G401 (cell line): ENCODE data around the gene TSSK2. TPM values are rescaled to one million over a fixed set of nuclear protein-coding genes. Genes with fewer than 3 reads are reported as not detected.

Source experiments
- DNase-seq: peaks from one replicate; pipeline ENCODE4 v3.0.0-alpha.2; 2015; ENCODE audit warnings: low spot score
- in situ Hi-C: cut with HindIII; loops from 2 replicates; pipeline ENCODE4 v1.10.0; 2016; ENCODE audit warnings: low sequenced_read_pairs, mixed read lengths
- total RNA-seq: library from RNA; depleted of rRNA; stranded (reverse); fragments of >200 nt; shearing (Covaris generic); gene quantifications from 2 replicates; pipeline ENCODE4 v1.2.3, GENCODE V29; 2014

Gene TSSK2
- total RNA-seq, 1 experiment from 2014 or later = not detected

- DNase-seq = peak; percentile 66
- in situ Hi-C loops = no loop called here
Measured at GRCh38 chr22:19105867-19106802, 25.0 kb upstream of the TSSK2 start.

GRCh38 chr22:19106886-19107729, 24.0 kb upstream of the TSSK2 start:
- no peak for DNase-seq
- in situ Hi-C loops = no loop called here

GRCh38 chr22:19107730-19108074, 23.4 kb upstream of the TSSK2 start:
- in situ Hi-C loops = no loop called here

GRCh38 chr22:19108807-19109197, 22.3 kb upstream of the TSSK2 start:
- in situ Hi-C loops = no loop called here

More at GRCh38 chr22:19107730-19108074, 23.4 kb upstream of the TSSK2 start:
- DNase-seq = no peak

GRCh38 chr22:19109198-19110063, 21.7 kb upstream of the TSSK2 start:
- peak; percentile 21 for DNase-seq
- in situ Hi-C loops = no loop called here

More at GRCh38 chr22:19108807-19109197, 22.3 kb upstream of the TSSK2 start:
- DNase-seq = no peak

GRCh38 chr22:19110064-19110458, 21.0 kb upstream of the TSSK2 start:
- in situ Hi-C loops = no loop called here
- no peak for DNase-seq

GRCh38 chr22:19110646-19111045, 20.5 kb upstream of the TSSK2 start:
- DNase-seq = no peak
- in situ Hi-C loops = no loop called here

GRCh38 chr22:19111140-19111539, 20.0 kb upstream of the TSSK2 start:
- in situ Hi-C loops = no loop called here
- DNase-seq = peak; percentile 33

GRCh38 chr22:19111584-19111983, 19.5 kb upstream of the TSSK2 start:
- in situ Hi-C loops = no loop called here
- no peak for DNase-seq

- in situ Hi-C loops = no loop called here
- no peak for DNase-seq
Measured at GRCh38 chr22:19113429-19113828, 17.7 kb upstream of the TSSK2 start.

- in situ Hi-C loops = no loop called here
- DNase-seq = no peak
Measured at GRCh38 chr22:19114984-19115552, 16.0 kb upstream of the TSSK2 start.

- peak; percentile 33 for DNase-seq
- in situ Hi-C loops = no loop called here
Measured at GRCh38 chr22:19115628-19116027, 15.5 kb upstream of the TSSK2 start.

- no peak for DNase-seq
- in situ Hi-C loops = no loop called here
Measured at GRCh38 chr22:19117111-19117512, 14.0 kb upstream of the TSSK2 start.

- in situ Hi-C loops = no loop called here
- DNase-seq = no peak
Measured at GRCh38 chr22:19118329-19118880, 12.7 kb upstream of the TSSK2 start.

- no peak for DNase-seq
- in situ Hi-C loops = no loop called here
Measured at GRCh38 chr22:19119949-19120348, 11.2 kb upstream of the TSSK2 start.

- in situ Hi-C loops = no loop called here
- DNase-seq = peak; percentile 39
Measured at GRCh38 chr22:19120829-19121630, 10.1 kb upstream of the TSSK2 start.

- in situ Hi-C loops = no loop called here
Measured at GRCh38 chr22:19121631-19122142, 9.4 kb upstream of the TSSK2 start.

More at GRCh38 chr22:19121631-19122142, 9.4 kb upstream of the TSSK2 start:
- peak; percentile 56 for DNase-seq
